Measurements from ENCODE around the gene C6orf62.
"Not testable (repeated sequence)": the region's sequence is repeated elsewhere in the genome, so short reads cannot be mapped to it uniquely, and the experiment has no call there.

Gene C6orf62

DNA sequence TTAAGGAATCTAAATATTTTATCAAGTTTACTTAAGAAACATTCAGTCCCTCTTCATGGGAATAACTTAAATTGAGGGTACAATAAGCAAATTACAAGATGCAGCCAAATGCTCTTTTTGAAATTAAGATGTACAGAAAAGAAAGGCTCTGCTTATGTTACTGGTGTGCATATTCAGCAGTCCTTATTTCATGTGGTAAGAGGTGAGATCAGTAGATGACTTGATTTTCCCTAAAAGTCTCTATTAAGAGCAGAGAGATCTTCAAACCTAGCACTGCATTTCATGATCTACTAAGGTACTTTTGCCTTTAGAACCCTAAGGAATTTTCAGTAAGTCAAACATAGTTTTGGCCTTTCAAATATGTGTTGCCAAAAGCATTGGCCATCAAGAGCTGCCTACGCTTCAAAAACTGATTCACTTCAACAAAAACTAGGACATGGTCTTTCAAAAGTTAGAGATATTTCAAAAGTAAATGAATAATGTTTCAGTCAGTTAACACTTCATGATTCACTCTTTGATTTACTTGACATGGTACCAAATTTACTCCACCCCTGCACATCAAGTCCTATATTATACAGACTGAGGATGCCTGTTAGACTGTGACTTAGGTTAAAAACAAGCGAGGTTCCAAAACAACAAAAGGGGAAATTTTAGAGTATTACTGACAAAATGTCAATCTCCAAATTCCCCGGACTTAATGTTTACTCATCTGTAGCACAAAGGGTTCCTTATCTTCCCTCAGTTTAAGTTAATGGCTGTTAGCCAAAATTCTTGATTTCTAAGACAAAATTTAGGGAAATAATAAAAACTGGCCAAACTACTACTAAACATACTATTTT is 19.2 kb downstream of the C6orf62 start:
- no peak for DNase-seq (ENCODE audit: low read depth)

DNA sequence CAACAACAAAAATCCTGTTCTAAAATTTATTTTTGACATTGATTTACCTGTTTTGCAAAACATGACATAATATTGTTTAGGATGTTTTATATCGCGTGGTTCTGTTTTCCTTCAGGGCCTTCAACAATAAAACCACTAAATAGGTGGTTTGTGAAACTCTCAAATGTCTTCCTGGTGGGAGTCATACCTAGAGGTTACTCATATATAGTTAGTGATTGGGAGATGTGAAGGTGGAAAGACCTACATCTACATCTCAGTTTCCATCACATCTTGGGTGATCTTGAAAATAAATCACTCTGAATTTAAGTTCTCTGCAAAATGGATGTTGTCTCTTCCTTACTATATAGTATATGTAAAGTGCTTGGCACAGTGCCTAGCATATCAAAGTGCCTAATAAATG is 22.9 kb downstream of the C6orf62 start:
- no peak for DNase-seq (ENCODE audit: low read depth)

DNA sequence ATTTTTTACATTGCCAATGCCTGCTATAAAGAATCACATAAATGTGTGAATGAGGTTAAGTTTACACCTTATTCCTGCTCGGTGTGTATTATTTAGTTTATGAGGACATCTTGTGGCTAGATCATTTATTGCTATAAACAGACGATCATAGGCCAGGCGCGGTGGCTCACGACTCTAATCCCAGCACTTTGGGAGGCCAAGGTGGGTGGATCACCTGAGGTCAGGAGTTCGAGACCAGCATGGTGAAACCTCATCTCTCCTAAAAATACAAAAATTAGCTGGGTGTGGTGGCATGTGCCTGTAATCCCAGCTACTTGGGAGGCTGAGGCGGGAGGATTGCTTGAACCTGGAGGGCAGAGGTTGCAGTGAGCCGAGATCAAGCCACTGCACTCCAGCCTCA is 23.3 kb downstream of the C6orf62 start:
- not testable (repeated sequence) for DNase-seq (ENCODE audit: low read depth)

DNA sequence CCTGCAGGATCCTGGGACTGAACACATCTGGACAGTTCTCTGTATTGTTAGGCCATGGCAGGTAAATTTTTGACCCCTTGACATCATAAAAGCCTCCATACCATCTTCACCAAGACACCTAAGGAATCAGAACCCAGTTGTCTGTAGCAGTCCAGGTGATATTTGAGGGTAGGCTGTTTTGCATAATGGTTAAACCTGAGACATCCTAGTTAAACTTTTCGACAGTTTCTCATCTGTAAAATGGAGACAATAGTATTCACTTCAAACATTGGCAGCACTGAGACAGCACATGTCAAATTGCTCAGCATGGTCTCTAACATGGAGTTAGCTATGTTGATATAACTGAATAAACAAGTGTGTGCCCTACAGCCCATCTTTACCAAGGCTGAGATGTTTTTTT is 24.8 kb downstream of the C6orf62 start:
- DNase-seq (ENCODE audit: low read depth) = no peak

DNA sequence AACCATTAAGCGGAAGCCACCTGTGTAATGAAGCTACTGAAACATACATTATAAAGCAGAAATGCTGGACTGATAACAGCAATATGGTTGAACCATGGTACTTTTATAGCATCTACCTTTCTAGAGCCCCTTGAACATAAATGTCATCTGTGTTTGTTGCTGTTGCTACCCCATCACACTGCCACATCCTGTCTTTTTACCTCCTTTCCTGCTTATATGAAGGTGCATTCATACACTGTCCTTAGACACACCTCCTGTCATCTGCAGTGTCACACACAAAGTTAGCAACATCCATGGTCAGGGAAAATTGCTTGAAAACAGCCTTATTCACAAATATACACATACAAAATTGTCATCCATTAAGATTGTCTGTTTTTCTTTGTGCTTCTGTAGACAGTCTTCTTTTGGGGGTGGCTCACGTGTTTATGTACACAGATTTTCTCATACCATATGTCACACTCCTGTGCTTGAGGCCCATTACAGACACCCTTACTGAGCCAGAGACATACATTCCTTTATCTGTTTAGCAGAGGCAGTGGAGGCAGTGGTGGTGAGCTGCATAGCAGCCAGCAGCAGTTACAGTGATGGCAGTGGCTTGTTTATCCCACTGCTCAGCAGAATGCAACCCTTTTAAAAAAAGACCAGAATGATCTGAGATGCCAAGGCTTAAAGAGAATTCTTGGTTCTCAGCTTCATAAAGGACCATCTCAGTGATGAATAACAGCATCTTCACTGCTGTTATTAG is 25.9 kb downstream of the C6orf62 start:
- DNase-seq (ENCODE audit: low read depth) = no peak

DNA sequence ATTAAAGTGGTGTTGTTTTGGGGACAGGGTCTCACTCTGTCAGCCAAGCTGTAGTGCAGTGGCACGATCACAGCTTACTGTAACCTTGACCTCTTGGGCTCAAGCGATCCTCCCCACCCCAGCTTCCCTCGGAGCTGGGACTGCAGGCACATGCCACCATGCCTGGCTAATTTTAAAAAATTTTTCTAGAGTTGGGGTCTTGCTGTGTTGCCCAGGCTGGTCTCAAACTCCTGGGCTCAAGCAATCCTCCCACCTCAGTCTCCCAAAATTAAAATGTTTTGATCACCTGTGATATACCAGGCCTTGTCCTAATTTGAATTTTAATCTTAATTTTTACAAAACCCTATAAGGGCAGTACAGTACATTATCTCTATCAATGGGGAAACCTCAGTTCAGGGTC is 26.5 kb downstream of the C6orf62 start:
- DNase-seq (ENCODE audit: low read depth) = no peak

DNA sequence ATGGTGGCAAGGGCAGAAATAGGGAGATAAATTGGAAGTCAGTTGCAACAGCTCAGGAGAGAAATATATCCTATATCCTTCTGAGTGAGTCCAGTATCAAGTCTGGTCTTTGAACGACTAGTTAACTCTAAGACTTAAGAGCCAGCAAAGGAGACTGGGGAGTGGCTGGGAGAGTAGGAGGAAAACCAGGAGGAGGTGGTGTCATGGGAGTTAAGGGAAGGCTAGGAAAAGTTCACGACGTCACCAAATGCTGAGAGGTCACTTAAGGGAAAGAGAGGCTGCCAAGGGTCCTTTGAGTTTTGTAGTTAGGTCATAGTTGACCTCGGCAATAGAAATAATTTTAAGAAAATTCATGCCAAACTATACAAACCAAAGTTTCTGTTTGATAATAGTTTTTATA is 27.0 kb downstream of the C6orf62 start:
- DNase-seq (ENCODE audit: low read depth) = no peak

DNA sequence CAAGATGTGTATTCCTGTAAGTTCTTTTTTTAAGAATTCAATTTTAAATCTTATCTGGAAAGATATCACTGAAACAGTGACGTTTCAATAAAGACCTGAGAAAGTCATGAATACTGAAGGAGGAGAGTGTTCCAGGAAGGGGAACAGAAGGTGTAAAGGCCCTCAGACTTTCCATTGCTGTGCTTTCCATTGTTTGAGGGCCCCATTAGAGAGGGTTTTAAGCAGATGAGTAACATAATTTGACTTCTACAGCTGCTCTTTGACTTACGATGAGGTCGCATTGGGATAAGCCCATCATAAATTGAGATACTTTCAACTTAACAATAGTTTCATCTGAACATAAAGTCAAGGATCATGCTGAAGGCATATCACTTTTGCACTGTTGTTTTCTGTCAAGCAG is 27.4 kb downstream of the C6orf62 start:
- DNase-seq (ENCODE audit: low read depth) = no peak

DNA sequence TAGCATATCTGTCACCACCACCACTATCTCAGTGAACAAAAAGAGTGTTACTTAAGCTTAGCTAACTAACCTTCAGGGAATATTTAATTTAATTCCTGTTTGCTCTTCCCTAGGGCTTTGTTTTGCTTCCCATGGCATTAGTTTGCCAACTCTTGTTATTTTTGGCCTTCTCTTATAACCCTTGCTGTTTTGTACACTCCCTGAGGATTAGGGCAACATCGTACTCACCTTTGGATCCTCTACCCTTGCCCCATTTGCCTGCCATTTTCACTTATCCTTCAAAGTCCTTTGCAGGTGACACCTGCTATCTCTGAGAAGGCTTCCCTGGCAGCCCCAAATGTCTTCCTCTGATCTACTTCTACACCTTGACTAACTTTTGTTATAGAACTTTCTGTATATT is 28.4 kb downstream of the C6orf62 start:
- no peak for DNase-seq (ENCODE audit: low read depth)

DNA sequence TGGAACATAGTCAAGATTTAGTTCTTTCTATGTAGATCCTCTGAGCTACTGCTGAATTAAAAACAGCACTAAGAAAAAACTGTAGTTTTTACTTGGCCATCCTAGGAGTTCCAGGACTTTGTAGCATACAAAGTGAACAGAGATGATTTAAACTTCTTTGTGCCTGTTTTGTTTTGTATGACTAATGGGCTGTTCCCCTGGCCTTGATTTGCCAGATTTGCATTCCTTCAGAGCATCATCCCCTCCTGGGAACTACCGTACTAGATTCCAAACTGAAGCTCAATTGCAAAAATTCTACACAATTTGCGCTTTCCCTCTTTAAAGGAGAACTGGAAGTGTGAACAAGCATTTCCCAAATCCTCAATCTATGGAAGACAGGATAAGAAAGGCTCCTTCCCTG is 29.0 kb downstream of the C6orf62 start:
- no peak for DNase-seq (ENCODE audit: low read depth)

DNA sequence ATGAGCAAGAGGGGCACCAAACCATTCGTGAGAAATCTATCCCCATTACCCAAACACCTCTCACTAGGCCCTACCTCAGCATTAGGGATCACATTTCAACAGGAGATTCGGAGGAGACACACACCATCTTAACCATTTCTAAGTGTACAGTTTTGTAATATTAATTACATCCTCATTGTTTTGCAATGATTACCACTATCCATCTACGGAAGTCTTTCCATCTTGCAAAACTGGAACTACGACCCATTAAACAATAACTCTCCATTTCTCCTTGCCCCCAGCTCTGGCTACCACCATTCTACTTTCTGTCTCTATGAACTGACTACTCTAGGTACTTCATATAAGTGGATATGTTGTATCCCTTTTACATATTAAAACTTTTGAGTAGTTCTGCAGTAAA is 32.0 kb downstream of the C6orf62 start:
- no peak for DNase-seq (ENCODE audit: low read depth)

DNA sequence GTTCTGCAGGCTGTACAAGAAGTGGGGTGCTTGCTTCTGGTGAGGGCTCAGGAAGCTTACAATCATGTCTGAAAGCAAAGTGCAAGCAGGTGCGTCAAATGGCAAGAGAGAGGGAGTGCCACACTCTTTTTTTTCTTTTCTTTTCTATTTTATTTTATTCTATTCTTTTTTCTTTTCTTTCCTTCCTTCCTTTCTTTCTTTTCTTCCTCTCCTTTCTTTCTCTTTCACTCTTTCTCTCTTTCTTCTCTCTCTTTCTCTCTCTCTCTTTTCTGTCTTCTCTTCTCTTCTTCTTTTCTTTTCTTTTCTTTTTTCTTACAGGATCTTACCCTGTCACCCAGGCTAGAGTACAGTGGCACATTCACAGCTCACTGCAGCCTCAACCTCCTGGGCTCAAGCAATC is 32.5 kb downstream of the C6orf62 start:
- no peak for DNase-seq (ENCODE audit: low read depth)

DNA sequence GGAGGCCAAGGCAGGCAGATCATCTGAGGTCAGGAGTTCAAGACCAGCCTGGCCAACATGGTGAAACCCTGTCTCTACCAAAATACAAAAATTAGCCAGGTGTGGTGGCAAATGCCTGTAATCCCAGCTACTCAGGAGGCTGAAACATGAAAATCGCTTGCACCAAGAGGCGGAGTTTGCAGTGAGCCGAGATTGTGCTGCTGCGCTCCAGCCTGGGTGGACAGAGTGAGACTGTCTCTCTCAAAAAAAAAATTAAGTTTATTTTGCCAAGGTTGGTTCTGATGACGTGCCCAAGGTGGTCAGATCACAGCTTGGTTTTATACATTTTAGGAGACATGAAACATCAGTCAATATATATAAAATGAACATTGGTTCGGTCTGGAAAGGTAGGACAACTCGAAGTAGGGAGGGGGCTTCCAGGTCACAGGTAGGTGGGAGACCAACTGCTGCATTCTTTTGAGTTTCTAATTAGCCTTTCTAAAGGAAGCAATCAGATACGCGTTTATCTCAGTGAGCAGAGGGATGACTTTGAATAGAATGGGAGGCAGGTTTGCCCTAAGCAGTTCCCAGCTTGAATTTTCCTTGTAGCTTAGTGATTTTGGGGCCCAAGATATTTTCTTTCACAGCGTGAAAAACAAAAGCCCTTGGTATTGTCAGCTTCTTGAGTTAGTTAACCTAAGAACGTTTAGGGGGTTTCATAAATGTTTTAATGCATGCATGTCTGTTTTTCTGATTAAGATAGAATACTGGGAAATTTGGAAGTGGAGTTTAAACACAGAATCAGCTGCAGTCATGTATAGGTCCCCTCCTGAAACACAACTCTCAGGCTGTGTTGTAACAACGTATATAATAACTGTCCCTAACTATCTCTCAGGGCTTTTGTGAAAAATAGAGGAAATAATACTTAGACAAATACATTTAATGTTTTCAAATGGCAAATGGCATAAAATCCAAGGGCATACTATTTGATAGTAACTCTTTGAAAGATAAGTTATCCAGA is 35.4 kb downstream of the C6orf62 start:
- DNase-seq (ENCODE audit: low read depth) = no peak

DNA sequence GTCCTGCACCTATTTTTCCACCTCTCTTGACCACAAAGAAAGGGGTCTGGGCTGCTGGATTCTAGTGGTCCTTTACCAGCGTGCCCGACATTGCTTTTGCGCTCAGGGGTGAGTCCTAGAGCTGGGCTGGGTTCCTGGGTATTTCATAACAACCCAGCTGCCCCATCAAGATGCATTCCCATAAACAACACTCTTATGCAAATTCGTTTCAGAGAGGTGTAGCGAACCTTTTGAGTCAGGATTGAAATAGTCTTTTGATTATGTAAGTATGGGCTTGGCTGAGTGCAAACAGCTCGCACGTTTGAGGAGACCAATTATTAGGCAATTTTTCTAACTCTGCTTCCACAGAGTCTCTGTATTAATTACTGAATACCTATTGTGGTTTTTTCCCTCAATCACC is 38.4 kb downstream of the C6orf62 start:
- no peak for DNase-seq (ENCODE audit: low read depth)

DNA sequence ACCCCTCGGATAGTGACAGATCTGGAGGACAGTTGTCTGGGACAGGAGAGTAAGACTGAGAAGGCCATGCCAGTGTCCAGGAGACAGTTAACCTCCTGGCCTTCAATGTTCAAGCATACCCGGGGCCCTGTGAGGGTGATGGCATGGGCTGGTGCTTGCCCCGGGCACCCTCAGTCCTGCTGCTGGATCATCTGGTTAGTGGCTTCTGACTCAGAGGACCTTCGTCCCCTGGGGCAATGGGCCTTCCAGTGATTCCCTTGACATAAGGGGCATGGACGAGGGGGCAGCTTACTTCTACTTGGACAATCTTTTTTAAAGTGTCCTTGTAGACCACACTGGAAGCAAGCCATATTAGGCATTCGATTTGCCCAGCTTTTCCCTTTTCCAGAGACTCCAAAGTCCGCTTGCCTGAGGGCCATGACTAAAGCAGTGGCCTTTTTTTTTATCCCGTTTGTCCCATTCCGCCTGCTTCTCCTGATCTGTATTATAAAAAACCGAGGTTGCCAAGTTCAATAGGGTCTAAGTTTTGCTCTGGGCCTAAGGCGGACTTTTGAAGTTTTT is 40.1 kb downstream of the C6orf62 start:
- DNase-seq (ENCODE audit: low read depth) = not testable (repeated sequence)

DNA sequence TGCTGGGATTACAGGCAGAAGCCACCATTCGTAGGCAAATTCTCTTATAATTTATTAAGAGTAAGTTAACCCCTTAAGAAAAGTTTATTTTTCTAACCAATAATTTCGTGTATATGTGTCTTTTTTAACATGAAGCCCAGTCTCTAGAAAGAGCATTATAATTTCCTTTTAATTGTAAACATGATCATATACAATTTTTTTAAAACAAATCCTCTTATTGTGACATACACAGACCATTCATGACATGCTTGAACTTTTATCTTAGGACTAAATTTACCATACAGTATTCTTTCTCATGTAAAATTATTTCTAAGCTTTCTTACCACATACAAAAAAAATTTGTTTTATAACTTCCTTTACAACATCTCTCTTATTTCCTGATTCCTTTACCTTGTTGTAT is 45.3 kb downstream of the C6orf62 start:
- DNase-seq (ENCODE audit: low read depth) = no peak

DNA sequence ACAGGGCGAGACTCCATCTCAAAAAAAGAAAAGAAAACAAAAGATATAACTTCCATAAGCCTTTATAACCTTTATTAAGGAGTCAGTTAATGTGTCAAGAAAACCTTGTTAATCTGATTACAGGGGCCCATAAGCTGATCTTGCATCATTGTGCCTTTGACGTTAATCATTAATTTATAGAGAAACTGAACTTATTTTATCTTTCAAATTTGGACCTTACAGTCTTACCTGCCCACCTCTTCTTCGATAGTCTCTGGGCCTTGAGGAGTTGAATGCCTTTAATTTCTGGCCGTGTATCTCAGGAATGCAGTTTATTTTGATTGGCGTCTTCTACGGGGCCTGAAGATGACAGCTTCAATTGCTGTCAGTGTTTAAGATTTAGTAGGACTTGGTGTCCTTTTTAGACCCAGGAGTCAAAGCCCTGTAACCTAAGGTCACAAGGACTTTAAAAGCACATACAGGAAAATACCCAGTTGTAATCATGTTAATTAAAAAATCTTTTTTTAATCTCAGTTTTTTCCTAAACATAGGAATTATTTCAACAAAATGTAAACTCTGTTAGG is 46.3 kb downstream of the C6orf62 start:
- DNase-seq (ENCODE audit: low read depth) = no peak

DNA sequence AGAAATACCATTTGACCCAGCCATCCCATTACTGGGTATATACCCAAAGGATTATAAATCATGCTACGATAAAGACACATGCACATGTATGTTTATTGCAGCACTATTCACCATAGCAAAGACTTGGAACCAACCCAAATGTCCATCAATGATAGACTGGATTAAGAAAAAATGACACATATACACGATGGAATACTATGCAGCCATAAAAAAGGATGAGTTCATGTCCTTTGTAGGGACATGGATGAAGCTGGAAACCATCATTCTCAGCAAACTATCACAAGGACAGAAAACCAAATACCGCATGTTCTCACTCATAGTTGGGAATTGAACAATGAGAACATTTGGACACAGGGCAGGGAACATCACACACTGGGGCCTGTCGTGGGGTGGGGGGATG is 47.9 kb downstream of the C6orf62 start:
- DNase-seq (ENCODE audit: low read depth) = not testable (repeated sequence)

DNA sequence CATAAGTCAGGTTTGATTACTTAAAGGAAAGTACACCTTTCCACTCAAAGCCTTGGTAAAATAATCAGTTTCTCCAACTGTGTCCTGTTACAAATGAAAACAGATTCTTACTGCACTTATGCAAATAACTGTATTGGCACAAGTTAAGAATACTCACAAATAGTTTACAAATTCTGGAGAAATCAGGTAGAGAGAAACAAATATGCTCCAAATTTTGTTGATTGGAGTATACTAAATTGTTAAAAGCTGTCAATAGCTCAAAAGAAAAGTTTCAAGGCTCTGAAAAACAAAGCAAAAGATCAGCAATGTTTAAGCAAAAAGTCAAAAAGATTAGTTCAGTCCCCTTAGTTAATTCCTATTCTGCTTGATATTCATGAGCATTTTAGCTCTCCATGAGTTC is 48.5 kb downstream of the C6orf62 start:
- DNase-seq (ENCODE audit: low read depth) = not testable (repeated sequence)

DNA sequence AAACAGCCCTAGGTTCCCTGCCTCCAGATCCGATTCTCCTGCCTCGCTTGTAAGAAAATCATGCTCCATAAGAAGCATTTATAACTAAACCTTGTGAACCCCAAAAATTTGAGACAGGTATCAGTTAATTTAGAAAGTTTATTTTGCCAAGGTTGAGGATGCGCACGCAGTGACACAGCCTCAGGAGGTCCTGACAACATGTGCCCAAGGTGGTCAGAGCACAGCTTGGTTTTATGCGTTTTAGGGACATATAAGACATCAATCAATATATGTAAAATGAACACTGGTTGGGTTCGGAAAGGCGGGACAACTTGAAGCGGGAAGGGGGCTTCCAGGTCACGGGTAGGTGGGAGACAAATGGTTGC is 50.0 kb downstream of the C6orf62 start:
- no peak for DNase-seq (ENCODE audit: low read depth)

DNA sequence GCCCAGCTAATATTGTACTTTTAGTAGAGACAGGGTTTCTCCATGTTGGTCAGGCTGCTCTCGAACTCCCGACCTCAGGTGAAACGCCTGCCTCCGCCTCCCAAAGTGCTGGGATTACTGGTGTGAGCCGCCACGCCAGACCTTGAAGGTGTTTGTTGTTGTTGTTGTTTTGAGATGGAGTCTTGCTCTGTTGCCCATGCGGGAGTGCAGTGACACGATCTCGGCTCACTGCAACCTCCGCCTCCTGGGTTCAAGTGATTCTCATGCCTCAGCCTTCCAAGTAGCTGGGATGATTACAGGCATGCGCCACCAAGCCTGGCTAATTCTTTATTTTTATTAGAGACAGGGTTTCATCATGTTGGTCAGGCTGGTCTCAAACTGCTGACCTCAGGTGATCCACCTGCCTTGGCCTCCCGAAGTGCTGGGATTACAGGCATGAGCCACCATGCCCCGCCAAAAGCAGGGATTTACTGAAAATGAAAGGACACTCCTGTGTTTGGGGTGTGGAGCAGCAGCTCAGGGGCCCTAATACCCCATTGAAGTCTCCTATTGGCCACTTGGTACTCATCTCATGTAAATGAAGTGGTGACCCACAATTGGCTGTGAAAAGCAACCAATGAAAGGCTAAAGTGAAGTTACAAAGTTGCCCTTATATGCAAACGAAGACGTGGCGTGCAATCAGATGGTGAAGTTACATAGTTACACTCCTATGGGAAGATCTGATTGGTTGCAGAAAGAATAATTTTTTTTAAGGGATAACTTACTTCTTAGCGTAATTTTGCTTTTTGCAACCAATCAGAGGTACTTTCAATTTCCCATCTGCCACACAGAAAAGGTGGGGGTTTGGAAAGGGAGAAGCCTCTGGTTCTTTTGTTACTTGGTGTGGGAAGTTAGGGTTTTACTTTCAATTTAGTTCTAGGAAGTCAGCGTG is 50.6 kb downstream of the C6orf62 start:
- not testable (repeated sequence) for DNase-seq (ENCODE audit: low read depth)
